HPDE6-E6E7 (cell line): Measurements from ENCODE around the gene SPAG9.

Source experiments
- DNase-seq: peaks from one replicate; pipeline ENCODE4 v3.0.0; 2011; ENCODE audit warnings: missing footprints; ENCODE audit errors: extremely low spot score

SPAG9 gene

DNA sequence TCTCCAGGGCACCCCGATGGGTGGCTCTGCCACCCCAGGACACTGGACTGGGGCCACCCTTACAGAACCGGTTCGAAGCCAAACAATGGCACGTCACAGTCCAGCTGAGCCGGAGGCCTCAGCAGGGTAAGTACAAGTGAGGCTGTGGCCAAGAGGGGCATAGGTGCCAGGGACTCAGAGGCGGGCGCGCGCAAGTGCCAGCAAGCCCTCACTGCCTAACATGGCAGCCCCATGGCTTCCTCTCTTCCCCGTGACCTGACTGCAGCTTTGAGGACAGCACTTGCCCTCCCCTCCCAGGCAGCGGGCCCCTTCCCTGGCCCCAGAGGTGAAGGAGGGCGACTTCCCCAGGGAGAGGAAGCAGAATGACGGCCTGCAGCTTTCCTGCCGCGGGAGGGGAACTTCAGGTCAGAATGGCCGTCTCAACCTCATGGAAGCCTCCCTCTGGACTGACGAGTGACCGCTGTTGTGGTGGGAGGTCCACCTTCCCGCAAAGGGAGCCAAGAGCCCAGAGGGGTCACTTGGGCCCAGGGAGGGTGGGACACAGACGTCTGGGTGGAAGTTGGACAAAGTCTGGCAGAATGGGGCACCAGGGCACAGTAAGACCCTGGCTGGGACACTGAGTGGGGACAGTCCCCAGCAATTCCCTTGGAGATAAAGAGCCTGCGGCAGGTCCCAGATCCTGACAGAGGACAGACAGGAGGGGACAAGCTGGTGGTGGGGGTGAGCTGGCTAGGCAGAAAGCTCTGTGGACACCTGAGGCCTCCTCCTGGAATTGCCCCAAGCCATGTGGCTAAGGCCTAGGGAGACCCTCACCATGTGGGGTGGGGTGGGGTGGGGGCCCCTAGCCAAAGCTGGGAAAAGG, 202.4 kb downstream of the SPAG9 start:
- DNase-seq, result no peak

DNA sequence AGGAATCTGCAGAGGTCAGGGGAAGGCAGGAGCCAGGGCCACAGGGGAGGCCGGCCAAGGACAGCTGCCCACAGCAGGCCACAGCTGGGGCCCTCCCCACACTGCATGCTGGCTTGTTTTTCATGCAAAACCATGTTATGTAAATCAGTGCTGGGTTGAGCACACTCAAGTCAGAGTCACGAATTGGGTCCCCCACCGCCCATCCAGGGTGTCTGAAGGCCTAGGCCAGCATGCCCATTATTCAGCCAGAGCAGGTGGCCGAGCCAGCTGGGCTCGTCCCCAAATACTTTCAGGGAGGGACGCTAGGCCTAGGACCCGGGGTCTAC, 203.3 kb downstream of the SPAG9 start:
- DNase-seq, result no peak

DNA sequence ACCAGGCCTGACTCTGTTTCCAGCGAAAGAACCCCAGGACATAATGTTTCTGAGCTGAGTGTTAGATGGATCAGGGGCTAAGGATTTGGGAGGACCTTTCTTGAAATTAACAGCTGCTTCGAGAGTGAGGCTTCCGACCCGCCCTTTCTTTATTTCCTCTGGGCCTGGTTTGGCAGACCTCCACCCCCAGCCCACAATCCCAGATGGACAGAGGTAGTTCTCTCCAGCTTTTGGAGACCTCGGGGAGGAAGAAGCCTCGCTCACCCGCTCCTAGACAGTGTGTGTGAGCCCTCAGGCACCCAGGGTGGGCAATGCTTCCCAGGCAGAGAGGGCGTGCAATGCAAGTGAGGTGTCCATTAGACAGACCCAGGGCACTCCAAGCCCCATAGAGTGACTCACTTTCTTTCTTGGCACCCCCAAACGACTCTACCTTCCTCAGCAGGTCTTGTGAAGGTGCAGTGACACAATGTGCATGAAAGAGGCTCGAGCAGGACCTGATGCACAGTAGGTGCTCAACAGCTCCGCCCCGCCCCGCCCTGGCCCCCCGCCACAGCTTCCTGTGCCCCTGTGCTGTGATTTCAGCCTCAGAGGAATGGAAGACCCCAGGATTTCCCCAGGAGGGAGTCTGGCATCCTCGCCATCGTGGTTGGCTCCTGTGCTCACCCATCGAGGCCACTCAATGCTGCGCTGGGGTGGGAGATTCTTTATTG, 203.8 kb downstream of the SPAG9 start:
- DNase-seq, result no peak

DNA sequence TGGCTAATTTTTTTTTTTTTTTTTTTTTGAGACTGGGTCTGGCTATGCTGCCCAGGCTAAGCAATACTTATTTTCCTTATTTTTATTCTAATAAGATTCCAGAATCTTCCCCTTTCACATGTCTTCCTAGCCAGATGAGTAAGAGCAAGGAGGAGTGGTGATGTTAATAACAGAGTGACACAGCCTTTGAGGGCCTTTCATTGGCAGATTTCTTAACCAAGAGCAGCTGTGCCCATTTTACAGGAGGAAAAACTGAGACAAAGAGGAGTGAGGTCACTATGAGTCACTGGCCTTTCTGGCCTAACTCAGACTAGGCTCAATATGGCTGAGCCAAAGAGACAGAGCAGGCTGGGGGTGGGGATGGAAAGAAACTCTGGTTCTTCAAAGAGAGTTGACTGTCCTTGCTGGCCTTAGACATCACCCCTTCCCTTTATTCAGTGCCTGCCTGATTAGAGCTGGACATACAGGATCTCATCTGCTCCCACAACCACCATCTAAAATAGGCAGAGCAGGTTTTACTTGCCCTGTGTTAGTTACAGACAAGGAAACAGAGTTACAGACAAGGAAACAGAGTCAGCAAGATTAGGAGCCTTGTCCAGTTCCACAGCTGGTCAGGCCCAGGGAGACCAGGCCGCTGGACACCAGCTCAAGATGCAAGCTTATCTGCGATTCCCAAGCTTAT, 204.5 kb downstream of the SPAG9 start:
- DNase-seq, result no peak

DNA sequence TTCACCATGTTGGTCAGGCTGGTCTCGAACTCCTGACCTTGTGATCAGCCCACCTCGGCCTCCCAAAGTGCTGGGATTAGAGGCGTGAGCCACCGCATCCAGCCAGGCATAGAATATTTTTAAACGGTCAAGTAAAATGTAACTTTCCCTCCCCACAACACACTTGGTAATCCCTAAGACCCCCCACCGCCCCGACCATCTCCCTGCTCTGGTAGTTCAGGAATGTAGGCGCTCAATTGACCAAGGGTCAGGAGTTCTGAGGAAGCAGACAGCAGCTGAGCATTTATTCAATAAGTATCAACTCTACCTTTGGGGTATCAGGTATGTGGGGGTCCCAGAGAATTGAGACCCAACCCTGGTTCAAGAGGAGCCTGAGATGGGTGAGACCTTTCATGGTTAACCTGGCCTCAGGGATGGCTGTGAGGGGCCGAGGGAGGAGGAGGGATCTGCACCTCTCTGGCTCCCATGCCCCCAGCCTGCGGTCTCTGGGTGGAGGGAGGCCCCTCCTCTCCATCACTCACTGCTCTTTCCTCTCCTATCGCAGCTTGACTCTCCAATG, 206.1 kb downstream of the SPAG9 start:
- no peak for DNase-seq

DNA sequence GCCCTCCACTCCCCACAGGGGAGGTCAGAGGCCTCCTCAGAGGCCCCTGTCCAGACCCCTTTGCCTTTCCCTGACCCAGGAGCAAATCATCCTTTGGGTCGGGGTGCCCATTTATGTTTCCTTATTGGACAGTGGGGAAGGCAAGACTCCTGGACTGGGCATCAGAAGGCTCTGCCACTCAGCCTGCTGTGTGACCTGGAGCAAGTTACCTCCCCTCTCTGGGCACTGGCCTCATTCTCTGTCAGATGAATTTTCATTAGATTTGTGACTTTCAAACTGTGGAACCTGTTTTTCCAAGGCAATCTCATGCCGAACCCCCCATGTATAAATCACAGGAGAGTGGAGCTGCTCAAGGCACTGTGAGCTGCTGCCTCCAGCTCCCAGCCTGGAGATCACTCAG, 207.5 kb downstream of the SPAG9 start:
- no peak for DNase-seq
